ENCODE measurements around the gene FHIT. TPM values are rescaled to one million over a fixed set of nuclear protein-coding genes. Genes with fewer than 3 reads are reported as not detected.

The FHIT gene
- total and polyA plus RNA-seq, 8 donors, result 1.8 to 10.6 (median 7.1) TPM

- 91 to 94% (median 92%) methylated on average over 7 of the region's 7 CpGs for WGBS, 5 donors
- no peak for DNase-seq
- no peak overlapping the region for H3K27ac ChIP-seq
- TF ChIP-seq CTCF (IDR thresholded peaks at IDR 0.05), result no peak
- TF ChIP-seq POLR2A (IDR thresholded peaks at IDR 0.05), result no peak
- no peak for TF ChIP-seq EP300 (IDR thresholded peaks at IDR 0.05)
- TF ChIP-seq POLR2AphosphoS5 (IDR thresholded peaks at IDR 0.05), result no peak
- H3K36me3 ChIP-seq, result no peaks in the 10 kb centered on the region
- no peak overlapping the region for H3K4me3 ChIP-seq
- H3K27me3 ChIP-seq, result no peaks in the 10 kb centered on the region
- H3K9me3 ChIP-seq, result no peaks in the 10 kb centered on the region
- H3K4me1 ChIP-seq, result no peaks in the 10 kb centered on the region
- intact Hi-C loops (cut with DNase I; ENCODE audit: low total_unique reads), result no loop called here
Observed at GRCh38 chr3:60323180-60323579, 928.1 kb downstream of the FHIT start.

- H3K27ac ChIP-seq, result no peak overlapping the region
- no peaks in the 10 kb centered on the region for H3K27me3 ChIP-seq
- no peaks in the 10 kb centered on the region for H3K36me3 ChIP-seq
- H3K4me1 ChIP-seq, result no peaks in the 10 kb centered on the region
- H3K4me3 ChIP-seq, result no peak overlapping the region
- TF ChIP-seq POLR2AphosphoS5 (IDR thresholded peaks at IDR 0.05) (no peak), POLR2A (IDR thresholded peaks at IDR 0.05) (no peak), EP300 (IDR thresholded peaks at IDR 0.05) (no peak), CTCF (IDR thresholded peaks at IDR 0.05) (no peak)
- no peak for DNase-seq
- 31 to 52% (median 37%) methylated on average over 4 of the region's 4 CpGs for WGBS, 5 donors
- intact Hi-C loops (cut with DNase I; ENCODE audit: low total_unique reads), result no loop called here
- H3K9me3 ChIP-seq, result no peaks in the 10 kb centered on the region
Observed at GRCh38 chr3:60322298-60322856, 928.9 kb downstream of the FHIT start.

- H3K36me3 ChIP-seq, result no peaks in the 10 kb centered on the region
- TF ChIP-seq POLR2A (IDR thresholded peaks at IDR 0.05) (no peak), EP300 (IDR thresholded peaks at IDR 0.05) (no peak), POLR2AphosphoS5 (IDR thresholded peaks at IDR 0.05) (no peak), CTCF (IDR thresholded peaks at IDR 0.05) (no peak)
- peaks cover 0 to 5% (median 0%) of the 10 kb centered on the region in 4 donors for H3K4me1 ChIP-seq
- no peak for DNase-seq
- intact Hi-C loops (cut with DNase I; ENCODE audit: low total_unique reads), result no loop called here
- H3K4me3 ChIP-seq, result no peak overlapping the region
- 86 to 95% (median 91%) methylated on average over 9 of the region's 9 CpGs for WGBS, 5 donors
- H3K27ac ChIP-seq, result no peak overlapping the region
- H3K9me3 ChIP-seq, result no peaks in the 10 kb centered on the region
- H3K27me3 ChIP-seq, result no peaks in the 10 kb centered on the region
Observed at GRCh38 chr3:60319179-60319858, 931.9 kb downstream of the FHIT start.

- Histone ChIP-seq H3K4me1 (peaks cover 0 to 5% (median 0%) of the 10 kb centered on the region in 4 donors), H3K27me3 (no peaks in the 10 kb centered on the region), H3K4me3 (no peak overlapping the region), H3K9me3 (no peaks in the 10 kb centered on the region), H3K27ac (no peak overlapping the region), H3K36me3 (no peaks in the 10 kb centered on the region)
- DNase-seq, result no peak
- TF ChIP-seq EP300 (IDR thresholded peaks at IDR 0.05) (no peak), POLR2AphosphoS5 (IDR thresholded peaks at IDR 0.05) (no peak), CTCF (IDR thresholded peaks at IDR 0.05) (no peak), POLR2A (IDR thresholded peaks at IDR 0.05) (no peak)
- intact Hi-C loops (cut with DNase I; ENCODE audit: low total_unique reads), result no loop called here
Observed at GRCh38 chr3:60316121-60316797, 935.0 kb downstream of the FHIT start.
